Suppressor macrophage treated with lipopolysaccharide for 4 hours (primary cell): ENCODE results near the gene POLR2L.

Experiments used
- DNase-seq: peaks from one replicate; pipeline ENCODE4 v3.0.0-alpha.2; 2020

The POLR2L gene

DNA sequence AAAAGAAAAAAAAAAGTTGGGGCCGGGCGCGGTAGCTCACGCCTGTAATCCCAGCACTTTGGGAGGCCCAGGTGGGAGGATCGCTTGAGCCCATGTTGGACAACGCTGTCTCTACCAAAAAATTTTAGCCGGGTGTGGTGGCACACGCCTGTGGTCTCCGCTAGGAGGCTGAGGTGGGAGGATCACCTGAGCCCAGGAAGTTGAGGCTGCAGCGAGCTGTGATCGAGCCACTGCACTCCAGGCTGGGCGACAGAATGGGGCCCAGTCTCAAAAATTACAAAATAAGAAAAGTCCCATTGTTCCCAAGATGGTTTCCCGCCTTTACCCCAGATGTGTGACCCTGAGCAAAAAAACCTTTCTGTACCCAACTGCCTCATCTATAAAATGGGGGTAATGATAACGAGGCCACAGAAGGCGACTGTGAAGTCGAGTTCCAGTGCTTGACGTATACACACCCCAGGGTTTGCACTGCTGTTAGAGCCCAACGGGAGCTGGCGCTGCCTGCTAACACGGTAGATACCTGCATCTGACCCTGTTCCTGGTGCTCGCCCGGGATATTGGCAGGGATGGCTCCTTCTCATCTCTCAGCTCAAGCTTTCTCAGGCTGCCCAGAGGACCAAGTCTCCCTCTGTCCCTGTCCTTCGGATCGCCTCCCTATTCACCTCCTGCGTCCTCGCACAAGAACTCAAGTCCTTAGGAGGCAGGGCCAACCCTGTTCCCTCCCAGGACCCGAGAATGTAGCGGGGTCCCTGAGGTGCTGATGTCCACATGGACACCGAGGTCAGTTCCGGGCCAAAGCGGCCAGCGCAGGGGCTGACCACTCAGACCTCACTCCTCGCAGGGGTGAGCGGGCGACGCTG lies 33.7 kb downstream of the POLR2L start:
- DNase-seq, result no peak

DNA sequence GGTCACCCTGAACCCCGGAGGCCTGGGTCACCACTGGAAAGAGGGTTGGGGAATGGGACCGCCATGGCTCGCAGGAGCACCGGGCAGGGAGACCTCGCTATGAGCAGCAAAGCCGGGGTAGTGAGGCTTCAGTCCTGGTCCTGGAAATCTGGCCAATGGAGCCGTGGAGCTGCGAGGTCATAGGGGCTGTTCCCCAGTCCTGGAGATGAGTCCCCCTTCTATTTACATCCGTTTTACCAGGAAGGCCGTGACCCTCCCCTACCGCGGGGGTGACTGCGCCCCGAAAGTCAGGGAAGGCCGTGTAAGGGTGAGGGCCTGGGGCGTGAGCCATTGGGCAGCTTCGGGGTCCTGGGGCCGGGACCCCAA lies 37.7 kb downstream of the POLR2L start:
- DNase-seq, result no peak

DNA sequence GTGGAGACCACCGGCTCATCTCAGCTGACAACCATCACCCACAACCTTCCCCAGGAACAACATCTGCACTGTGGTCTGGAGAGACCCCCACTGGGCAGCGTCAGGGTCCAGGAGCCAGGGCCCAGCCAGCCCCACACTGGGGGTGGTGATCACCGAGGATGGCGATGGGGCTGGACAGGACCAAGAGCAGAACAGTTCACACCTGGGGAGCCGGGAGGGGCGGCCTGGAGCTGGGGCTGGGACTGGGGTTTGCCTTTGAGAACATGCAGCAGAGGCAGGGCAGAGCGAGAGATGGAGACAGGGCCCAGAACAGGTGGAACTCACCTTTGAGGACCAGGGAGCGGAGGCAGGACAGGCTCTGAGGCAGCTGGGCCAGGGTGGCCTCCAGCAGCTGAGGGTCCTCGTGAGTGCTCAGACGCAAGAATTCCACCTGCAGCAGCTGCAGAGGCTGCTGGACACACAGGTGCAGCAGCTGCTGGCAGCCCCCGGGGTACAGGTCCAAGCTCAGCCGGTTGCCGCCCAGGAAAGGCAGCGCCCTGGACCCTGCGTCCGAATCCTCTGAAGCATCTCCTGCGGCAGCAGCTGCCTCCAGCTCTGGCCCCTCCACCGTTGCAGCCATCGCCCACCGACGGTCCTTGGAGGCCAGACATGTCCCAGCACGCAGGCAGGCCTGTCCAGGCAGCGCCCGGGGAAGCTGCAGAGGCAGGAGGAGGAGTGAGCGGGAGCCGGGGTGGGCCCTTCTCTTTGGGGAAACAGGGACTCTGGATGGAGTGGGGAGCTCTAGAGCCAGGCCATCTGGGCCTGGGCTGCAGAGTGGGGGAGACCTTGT lies 38.3 kb downstream of the POLR2L start:
- no peak for DNase-seq

DNA sequence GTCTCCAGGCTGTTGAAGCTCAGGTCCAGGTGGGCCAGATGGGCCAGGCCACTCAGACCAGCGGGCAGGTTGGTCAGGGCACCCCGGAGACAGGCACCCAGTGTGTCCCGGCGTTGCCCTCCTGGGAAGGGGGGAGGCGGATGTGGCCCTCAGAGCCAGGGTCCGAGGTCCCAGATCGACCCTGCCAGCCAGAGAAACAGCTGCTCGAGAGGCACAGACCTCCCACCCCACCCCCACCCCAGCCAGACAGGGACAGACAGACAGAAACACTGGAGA lies 38.9 kb downstream of the POLR2L start:
- DNase-seq, result no peak

DNA sequence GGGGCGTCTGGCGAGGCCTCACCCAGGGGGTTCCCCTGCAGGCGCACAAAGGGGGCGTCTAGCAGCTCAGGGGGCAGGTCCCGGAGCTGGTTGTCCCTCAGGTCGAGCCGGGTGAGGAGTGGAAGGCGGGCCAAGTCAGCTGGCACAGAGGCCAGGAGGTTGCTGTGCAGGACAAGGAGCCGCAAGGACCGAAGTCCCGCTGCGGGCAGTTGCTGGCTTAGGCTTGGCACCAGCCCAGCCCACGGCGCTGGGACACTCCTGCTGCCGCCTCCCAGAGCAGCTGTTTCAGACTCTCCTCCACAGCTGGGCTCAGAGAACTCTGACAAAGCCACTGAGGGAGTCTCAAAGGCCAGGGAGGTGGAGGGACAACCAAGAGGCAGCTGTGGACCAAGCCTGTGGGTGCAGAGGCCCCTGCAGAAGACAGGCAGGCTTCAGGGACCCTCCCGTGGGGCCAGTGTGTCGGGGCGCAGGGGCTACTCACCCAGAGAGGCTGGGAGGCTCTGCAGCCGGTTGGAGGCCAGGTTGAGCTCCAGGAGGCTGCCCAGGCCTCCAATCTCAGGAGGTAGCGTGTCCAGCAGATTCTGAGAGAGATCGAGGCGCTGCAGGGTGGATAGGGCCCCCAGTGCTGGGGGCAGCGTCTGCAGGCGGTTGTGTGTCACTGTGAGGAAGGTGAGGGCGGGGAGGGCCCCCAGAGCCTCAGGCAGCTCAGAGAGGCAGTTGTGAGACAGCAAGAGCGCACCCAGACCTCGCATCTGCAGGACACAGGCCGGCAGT lies 39.4 kb downstream of the POLR2L start:
- no peak for DNase-seq

DNA sequence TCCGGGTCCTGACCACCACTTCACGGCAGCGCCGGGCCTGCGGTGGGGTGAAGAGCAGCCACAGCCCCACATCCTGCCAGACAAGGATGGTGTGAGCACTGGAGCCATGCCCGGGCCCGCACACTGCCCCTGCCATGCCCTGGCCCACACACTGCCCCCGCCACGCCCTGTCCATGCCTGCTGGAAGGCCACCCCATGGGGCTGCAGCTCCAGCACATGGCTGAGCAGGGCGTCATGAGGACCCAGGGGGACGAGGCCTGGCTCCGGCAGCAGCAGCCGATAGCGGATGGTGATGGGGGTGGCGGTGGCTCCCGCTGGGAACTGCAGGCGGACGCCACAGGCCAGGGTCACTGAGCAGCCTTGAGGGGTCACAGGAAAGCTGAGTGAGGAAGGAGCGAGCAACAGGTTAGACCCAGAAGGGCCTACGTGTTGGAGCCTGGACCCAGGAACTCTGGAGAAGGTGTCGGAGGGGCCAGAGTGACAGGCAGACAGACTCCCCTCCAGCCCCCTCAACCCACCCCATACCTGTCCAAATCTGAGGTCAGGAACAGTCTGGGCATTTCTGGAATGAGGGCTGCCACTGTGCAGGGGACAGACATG lies 40.2 kb downstream of the POLR2L start:
- DNase-seq, result no peak

DNA sequence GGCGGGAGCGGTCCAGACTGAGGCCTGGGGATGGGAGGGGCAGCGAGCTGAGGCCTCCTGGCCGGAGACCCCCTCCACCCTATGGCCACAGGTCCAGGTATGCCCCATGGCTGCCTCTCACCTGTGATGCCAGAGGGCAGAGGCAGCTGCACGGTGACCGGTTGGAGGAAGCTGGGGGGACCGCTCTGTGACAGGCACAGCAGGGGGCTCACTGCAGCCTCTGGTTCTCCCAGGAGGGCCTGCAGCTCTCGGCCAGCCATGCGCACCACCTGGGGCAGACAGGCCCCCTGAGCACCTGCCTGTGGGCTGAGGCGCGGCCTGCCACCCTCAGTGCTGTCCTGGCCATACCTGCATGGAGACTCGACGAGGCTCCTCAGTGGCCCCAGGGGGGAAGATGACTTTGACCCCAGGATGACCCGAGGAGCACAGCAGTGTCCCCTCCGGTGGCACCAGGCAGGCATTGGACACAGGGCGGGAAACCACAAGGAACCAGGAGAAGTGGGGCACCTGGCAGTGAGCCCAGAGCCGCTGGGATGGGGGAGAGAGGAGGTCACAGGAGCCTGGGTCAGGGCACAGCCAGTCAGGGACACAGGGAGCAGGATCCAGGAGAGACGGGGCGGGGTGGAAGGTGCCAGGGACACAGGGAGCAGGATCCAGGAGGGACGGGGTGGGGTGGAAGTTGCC lies 41.1 kb downstream of the POLR2L start:
- no peak for DNase-seq

DNA sequence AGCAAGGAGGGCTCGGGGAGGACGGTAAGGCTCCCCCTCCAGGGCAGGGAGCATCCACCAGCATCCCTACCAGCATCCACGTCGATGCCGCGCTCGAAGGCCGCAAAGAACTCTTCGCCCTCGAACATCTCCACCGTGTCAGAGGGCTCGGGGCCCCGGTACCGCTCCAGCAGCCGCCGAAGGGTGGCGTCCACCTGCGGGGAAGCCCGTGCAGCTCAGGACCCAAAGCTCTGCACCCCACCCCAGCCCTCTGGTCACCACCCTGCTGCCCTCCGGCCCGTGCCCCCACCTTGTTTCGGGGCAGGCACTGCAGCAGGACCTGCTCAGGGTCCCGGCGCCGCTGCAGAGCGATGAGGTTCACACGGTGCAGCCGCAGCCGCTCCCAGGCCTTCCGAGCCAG lies 41.9 kb downstream of the POLR2L start:
- DNase-seq, result no peak

DNA sequence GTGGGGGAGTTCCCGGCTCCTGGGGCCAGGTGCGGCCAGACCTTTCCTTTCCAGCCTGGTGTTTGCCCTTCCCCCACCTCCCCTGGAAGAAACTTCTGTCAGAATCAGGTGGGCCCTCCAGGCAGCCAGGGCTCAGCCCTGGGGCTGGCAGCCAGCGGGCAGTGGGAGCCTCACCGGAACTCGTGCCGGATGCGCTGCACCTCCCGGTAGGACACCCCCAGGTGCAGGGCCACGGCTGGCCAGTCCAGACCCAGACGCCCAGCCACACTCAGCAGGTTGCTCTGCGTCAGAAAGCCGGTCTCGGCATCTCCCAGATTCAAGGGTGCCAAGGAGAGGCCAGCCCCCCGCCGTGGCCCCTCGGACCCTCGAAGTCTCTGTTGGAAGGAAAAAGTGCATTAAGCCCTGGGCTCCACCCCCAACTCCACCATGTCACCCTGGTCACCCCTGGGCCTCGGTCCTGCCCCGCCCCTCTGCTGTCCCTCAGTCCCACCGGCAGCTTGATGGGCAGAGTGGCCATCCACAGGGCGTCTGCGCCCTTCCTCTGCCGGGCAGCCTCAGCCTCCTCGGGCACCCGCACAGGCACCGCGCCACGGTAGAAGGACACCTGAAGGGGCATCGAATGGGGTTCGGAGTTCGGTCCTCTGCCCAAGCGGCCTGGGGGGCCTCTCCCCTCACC lies 42.5 kb downstream of the POLR2L start:
- DNase-seq, result no peak

DNA sequence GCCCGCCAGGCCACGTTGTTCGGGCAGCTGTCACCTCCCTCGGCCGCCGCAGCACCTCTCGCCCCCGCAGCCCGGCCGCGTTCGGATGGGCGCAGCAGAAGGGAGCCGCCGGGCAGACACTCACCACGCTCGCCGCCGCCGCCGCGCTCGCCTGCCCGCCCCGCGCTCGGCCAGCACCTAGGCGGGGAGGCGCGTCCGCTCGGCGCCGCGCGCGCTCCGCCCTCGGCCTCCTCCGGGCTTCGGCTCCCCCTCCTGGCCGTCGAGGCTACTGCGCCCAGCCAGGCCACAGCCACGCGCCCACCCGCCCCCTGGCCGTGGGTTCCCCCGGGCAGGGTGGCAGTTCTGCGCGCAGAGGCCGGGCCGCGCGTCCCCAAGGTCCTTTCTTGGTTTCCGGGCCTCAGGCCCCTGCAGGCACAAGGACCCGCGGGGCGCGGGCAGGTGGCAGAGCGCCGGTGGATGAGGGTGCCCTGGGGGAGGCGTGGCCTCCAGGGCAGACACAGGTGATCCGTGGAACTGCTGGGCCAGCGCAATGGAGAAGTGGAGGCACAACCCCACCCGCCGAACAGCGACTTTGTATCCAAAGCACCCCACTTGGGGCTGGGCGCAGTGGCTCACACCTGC lies 44.1 kb downstream of the POLR2L start, which contains the start of gene SLC25A22:
TSS of gene SLC25A22 (minus strand) at position 189 of the 621 bp plus-strand sequence. CDS start 3,275 bp downstream, outside the sequence.
- DNase-seq, result peak; percentile 91

DNA sequence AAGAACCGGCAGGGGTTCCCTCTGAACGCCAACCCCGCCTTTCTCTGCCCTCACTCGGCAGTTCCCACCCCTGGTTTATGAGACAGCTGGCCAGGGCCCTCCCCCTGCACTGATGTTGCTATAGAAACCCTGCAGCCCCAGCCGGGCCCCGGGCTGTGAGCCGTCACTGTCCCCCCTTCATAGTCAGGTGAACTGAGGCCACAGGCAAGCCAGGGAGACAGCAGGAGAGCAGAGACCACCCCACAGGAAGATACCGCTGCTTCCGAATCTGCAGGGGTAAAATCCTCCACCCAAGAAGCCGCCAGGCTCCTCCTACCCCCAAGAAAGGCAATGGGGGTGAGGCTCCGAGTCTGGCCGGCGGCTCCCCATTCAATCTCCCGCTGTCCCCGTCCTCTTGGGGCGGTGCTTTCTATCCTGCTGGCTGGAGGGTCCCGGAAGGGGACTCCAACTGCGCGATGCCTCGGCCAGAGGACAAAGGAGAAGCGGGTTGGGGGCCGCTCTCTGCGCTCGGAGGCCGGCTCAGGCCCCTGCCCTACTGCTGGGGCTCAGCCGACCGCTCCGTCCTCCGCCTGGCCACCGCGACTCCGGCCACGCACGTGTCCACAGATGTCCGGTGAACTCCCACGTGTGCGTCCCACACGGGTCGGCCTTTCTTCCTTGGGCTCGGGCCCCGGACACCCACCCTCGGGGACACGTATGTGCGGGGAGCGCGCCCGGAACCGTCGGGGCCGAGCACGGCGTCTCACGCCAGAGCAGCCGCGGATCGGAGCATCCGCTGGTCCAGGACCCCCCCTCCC lies 44.8 kb downstream of the POLR2L start:
- DNase-seq, result peak; percentile 67

DNA sequence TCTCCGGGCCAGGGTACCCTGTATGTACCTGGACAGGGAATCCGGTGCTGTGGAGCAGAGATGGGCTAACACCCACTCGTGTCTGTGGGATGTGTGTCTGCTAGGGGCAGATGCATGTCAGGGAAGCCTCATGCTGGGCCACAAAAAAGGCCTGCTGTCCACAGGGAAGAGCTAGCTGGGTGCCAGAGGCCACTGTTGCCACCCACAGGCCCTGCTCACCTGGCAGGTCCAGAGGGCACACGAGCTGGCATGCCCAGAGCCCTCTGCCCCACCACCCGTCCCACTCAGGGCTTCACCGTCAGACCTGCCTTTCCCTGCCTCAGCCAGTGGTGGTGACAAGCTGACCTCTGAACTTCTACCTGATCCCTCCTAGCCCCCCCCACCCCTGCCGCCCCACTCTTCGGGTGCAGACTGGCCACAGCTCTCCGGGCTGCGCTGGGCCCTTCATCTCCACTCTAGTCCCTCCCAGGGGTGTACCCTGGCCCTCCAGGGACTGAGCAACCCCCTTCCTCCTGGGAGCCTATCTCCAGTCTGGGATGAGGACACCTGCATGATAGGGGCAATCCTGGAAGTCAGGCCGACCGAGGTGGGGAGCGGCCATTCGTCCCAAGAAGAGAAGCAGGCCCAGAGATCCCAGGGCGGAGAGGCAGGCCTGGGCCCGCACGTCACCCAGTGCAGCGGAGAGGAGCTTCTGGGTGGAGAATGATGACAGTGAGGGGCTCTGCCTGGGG lies 45.6 kb downstream of the POLR2L start:
- DNase-seq, result no peak

DNA sequence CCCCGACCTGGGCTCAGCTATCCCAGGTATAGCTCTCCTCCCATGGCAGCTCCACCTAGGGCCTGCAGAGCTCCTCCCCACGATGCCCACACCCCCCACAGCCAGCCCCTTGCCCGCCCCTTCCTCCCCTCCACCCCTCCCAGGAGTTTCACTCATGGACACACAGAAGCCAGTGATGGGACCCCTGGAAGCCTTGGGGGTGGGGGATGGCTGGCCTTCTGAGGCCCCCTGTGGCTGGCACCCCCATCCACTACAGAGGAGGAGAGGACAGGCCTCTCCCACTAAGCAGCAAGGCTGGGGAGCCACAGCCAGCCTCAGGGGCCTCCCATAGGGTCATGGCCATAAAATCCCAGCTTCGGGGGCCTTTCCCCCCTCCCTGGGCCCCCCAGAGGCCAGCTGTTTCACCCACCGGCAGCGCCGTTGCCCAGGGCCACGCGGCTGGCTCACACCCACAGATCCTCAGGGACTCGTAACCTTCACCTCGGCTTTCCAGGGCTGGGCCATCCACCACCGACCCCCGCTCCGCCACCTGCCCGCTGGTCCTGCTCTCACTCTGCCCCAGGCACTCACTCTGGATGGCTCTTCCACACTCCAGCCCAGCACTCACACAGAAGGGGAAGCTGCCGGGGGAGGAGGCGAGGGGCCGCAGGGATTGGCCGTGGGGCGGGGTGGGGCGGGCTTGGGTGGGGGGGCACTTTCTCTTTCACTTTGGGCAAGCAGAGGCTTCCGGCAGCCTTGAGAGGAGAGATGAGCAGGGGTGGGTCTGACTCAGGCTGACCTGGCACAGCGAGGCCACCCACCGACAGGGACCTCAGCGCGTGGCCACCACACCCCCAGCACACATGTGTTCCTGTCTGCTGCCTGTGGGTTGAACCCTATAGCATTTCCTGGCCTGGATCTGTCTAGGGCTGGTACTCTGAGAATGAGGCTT lies 46.4 kb downstream of the POLR2L start:
- DNase-seq, result peak; percentile 95

DNA sequence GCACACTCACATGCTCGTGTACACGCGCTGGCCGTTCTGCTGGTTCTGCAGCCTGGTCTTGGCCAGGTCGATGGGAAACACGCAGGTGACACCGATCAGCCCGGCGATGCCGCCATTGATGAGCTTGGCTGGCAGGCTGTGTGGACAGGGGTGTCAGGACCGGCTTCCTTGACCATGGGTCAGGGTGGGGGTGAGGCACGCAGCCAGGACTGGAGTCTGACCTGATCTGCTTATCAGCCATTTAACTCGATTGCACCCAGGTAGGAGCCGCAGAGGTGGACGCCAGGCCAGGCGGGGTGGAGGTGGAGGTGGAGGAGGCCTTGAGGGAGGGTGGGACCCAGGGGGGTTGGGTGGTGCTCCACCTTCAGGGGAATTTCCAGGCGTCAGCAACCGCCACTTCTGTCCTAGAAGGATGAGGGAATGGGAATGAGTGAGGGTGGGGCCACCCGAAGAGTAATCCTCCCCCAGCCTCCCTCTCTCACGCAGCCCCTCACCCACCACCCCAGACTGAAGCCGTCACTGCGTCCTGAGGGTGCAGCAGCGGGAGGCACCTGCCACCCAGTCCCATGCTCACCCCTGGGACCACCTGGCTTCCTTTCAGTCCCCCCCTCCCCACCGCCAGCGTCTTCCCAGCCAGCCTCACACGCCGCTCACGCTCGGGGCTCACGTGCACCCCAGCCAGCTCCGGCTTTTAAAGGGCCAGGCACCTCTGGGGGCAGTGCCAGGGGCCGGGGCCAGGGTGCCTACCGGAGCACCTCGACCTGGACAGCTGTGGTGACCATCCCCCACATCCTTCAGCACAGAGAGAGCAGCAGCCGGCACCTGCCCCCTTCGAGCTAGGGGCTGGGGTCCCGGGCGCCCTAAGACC lies 47.3 kb downstream of the POLR2L start:
- DNase-seq, result no peak

DNA sequence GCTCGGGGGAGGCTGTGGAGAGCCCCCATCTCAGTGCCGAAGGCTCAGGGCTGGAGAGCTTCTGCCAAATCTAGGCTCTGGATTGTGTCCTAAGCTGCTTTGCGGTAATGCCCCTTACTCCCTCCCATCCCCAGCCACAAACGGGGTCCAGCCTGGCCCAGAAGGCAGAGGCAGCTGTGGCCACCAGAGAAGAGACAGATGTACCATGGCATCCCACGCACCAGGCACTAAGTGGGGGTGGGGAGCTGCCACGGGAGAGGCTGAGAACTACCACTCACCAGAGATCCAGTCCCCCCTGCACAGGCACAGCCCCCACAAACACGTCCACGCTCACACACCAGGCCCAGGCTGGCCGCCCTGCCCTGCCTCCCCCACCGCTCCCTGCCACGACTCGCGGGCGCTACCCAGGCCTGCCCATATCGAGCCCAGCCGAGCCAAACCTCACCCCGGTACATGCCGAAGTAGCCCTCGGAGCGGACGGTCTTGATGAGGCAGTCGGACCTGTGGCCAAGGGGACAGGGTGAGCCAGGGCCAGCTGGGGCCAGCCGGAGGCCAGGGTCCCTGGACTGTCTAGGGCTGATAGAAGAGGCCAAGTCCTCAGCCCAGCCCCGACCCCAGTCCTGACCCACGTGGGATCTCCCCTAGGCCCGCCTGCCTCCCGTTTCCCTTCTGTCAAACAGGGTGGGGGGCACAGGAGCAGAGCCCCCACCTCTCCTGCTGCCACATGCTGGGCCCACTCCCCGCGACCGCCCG lies 48.1 kb downstream of the POLR2L start:
- DNase-seq, result no peak

DNA sequence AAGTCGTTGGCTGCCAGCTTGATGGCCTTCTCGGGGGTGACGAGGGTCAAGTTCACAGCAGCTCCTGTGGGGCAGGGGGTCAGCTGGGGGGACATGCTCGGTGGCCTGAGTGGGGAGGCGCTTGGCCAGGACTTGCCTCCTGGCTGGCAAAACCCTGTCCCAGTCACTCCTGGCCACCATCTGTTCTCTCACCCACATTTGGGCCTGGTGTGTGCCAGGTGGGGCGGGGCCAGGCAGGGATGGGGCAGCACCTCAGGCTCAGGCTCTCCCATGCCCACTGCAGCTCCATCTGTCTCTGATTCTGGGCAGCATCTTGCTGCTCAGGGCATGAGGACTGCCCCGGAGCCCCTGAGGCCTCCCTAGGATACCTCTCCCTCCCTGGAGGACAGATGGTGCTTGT lies 48.8 kb downstream of the POLR2L start:
- DNase-seq, result no peak

DNA sequence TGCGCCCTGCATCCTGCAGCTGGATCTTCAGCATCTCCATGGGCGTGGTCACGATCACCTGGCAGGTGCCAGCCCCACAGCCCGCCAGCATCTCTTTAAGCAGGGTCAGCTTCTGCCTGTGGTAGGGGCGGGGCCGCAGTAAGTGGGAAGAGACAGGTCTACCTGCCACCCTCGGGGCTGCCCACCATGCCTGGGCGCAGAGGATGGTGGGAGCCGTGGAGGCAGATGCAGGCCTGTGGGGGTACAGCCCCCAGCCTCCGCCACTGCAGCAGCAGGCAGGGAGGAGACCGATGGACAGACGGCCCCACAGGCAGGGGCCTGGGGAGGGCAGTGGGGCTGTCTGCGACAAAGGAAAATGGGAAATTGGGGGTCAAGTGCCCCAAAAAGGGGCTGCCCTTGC lies 49.5 kb downstream of the POLR2L start:
- DNase-seq, result no peak
